ENCODE data around the gene PPM1L. TPM values are rescaled to one million over a fixed set of nuclear protein-coding genes. Genes with fewer than 3 reads are reported as not detected.

PPM1L gene
- total RNA-seq, 1 donor from 2014 or later = 14.9 TPM

DNA sequence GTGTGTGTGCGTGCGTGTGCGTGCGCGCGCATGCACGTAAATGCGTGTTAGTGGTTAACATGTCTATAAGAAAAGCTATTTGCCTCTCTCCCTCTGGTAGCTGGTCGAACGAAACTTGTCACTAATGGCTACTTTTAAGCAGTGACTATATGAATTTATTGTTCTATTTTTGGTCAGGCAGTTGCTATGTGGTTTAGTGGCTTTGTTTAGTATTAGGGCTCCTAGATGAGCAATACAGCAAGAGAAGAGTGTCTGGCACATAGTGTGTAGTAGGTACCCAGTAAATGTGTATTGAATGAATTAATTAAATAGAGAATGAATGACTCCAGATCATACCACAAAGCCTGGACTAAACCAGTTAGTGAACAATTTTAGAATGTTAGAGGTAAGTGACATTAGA, 171.6 kb downstream of the PPM1L start:
- DNase-seq = no peak
- no peaks in the 10 kb centered on the region for H3K36me3 ChIP-seq
- no peaks in the 10 kb centered on the region for H3K4me1 ChIP-seq
- no peak overlapping the region for H3K27ac ChIP-seq
- ATAC-seq = no peak
- H3K9me3 ChIP-seq = no peaks in the 10 kb centered on the region
- TF ChIP-seq, protein P1, sequence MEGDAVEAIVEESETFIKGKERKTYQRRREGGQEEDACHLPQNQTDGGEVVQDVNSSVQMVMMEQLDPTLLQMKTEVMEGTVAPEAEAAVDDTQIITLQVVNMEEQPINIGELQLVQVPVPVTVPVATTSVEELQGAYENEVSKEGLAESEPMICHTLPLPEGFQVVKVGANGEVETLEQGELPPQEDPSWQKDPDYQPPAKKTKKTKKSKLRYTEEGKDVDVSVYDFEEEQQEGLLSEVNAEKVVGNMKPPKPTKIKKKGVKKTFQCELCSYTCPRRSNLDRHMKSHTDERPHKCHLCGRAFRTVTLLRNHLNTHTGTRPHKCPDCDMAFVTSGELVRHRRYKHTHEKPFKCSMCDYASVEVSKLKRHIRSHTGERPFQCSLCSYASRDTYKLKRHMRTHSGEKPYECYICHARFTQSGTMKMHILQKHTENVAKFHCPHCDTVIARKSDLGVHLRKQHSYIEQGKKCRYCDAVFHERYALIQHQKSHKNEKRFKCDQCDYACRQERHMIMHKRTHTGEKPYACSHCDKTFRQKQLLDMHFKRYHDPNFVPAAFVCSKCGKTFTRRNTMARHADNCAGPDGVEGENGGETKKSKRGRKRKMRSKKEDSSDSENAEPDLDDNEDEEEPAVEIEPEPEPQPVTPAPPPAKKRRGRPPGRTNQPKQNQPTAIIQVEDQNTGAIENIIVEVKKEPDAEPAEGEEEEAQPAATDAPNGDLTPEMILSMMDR (IDR thresholded peaks at IDR 0.05) = no peak
- H3K27me3 ChIP-seq (ENCODE audit: low read depth) = no peaks in the 10 kb centered on the region
- H3K4me3 ChIP-seq = no peak overlapping the region
- intact Hi-C loops (cut with DNase I) = no loop called here

DNA sequence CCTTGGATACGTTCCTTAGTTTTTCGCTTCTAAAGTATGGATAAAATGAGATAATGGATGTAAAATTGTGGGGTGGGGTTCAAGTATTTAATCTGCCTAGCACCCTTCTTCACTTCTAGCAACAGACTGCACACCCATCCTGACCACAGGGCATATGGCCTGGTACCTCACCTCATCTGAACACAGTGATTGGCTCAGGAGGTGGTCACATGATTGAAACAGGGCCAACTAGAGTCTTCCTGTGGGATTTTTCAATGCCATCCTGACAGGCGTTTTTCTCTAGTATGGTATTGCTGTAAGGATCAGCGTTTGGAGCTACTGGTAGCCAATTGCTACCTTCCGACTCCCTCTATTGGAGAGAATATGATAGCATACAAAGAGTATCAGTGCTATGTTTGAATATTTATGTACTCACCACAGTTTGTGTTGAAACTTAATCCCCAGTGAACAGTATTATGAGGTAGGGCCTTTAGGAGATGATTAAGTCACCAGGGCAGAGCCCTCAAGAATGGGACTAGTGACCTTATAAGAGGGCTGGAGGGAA, 172.2 kb downstream of the PPM1L start:
- DNase-seq = no peak
- Histone ChIP-seq H3K9me3 (no peaks in the 10 kb centered on the region), H3K36me3 (no peaks in the 10 kb centered on the region), H3K4me3 (no peak overlapping the region), H3K4me1 (no peaks in the 10 kb centered on the region), H3K27me3 (ENCODE audit: low read depth) (no peaks in the 10 kb centered on the region), H3K27ac (no peak overlapping the region)
- no peak for ATAC-seq
- intact Hi-C loops (cut with DNase I) = no loop called here
- TF ChIP-seq, protein P1 (IDR thresholded peaks at IDR 0.05) = no peak

- H3K4me3 ChIP-seq = no peak overlapping the region
- no peaks in the 10 kb centered on the region for H3K4me1 ChIP-seq
- no peaks in the 10 kb centered on the region for H3K27me3 ChIP-seq (ENCODE audit: low read depth)
- no peak overlapping the region for H3K27ac ChIP-seq
- TF ChIP-seq, protein P1 (IDR thresholded peaks at IDR 0.05) = no peak
- H3K36me3 ChIP-seq = no peaks in the 10 kb centered on the region
- ATAC-seq = peak in 1 of 2 donors; percentile 45
- intact Hi-C loops (cut with DNase I) = no loop called here
- no peaks in the 10 kb centered on the region for H3K9me3 ChIP-seq
- no peak for DNase-seq
Observed at GRCh38 chr3:160929595-160929994, 173.6 kb downstream of the PPM1L start.

GRCh38 chr3:160931474-160931873, 175.4 kb downstream of the PPM1L start:
- Histone ChIP-seq H3K9me3 (no peaks in the 10 kb centered on the region), H3K4me1 (no peaks in the 10 kb centered on the region), H3K27ac (no peak overlapping the region), H3K27me3 (ENCODE audit: low read depth) (no peaks in the 10 kb centered on the region), H3K36me3 (no peaks in the 10 kb centered on the region), H3K4me3 (no peak overlapping the region)
- intact Hi-C loops (cut with DNase I) = no loop called here
- ATAC-seq (no peak), DNase-seq (no peak)
- TF ChIP-seq, protein P1 (IDR thresholded peaks at IDR 0.05) = no peak

DNA sequence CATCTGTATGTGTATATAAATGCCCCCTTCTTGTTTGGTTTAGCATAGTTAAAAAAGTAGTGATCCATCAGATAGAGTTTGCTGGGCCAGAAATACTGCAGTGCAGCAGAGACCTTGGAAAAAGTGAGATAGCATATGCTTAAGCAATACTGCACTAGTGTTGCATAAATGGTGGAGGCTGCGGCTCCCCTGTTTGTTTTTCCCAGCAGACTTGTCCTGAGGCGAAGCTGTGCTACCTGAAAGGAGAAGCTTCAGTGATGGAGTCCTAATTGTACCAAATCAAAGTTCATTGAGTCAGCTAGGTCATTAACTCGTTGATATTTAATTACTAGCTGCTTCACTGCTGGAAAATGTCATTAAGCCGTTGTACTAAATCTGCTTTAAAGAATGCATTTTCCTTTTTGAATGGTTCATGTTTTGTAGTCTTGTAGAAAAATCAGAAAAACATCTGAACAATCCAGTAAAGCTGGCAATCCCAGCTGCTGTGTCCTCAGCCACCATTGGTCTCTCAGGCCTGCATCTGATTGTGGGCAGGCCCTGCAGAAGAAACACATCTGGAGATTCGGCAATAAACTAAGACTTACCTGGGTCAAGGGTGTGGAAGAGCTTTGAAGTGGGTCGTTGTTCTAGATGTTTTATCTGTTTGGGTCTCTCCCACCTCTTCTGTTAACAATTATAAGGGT, 179.5 kb downstream of the PPM1L start:
- no peak for ATAC-seq
- no peak for DNase-seq
- Histone ChIP-seq H3K36me3 (no peaks in the 10 kb centered on the region), H3K27me3 (ENCODE audit: low read depth) (no peaks in the 10 kb centered on the region), H3K27ac (no peak overlapping the region), H3K4me1 (no peaks in the 10 kb centered on the region), H3K9me3 (no peaks in the 10 kb centered on the region), H3K4me3 (no peak overlapping the region)
- intact Hi-C loops (cut with DNase I) = no loop called here
- TF ChIP-seq, protein P1 (IDR thresholded peaks at IDR 0.05) = no peak
